Spleen (tissue), 11 donors: ENCODE data around the gene BTG3. TPM values are rescaled to one million over a fixed set of nuclear protein-coding genes. Genes with fewer than 3 reads are reported as not detected.

Experiments
- DNase-seq: peaks from one replicate; pipeline ENCODE4 v3.0.0-alpha.2; 2020
- H3K27ac ChIP-seq, 8 donors: fragments of 200-600 bp; sonication (generic) in 7 of 8; 1 replicate in 4 of 8; 2 replicates in 4 of 8; pipeline versions ENCODE4 v1.5.0 to v1.8.0; 2016 to 2021; ENCODE audit warnings: inconsistent platforms in 4 of 8, mild to moderate bottlenecking in 4 of 8, moderate library complexity in 1 of 8
- H3K27me3 ChIP-seq, 7 donors: fragments of 200-600 bp; sonication (generic) in 6 of 7; replicated peaks in 1 of 7; 1 replicate in 4 of 7; 2 replicates in 3 of 7; pipeline versions ENCODE4 v1.5.0 to v1.8.0; 2016 to 2021; ENCODE audit warnings: inconsistent platforms in 3 of 7, mild to moderate bottlenecking in 1 of 7
- H3K36me3 ChIP-seq, 6 donors: fragments of 200-600 bp; sonication (generic) in 5 of 6; 1 replicate in 4 of 6; 2 replicates in 2 of 6; pipeline versions ENCODE4 v1.5.0 to v1.8.0; 2016 to 2021; ENCODE audit warnings: inconsistent platforms in 2 of 6
- H3K4me1 ChIP-seq, 6 donors: fragments of 200-600 bp; sonication (generic) in 5 of 6; 1 replicate in 3 of 6; 2 replicates in 3 of 6; pipeline versions ENCODE4 v1.5.0 to v1.8.0; 2016 to 2021; ENCODE audit warnings: inconsistent platforms in 3 of 6
- H3K4me3 ChIP-seq, 8 donors: fragments of 200-600 bp; sonication (generic) in 7 of 8; 1 replicate in 4 of 8; 2 replicates in 4 of 8; pipeline versions ENCODE4 v1.5.0 to v1.8.0; 2016 to 2021; ENCODE audit warnings: inconsistent platforms in 4 of 8, mild to moderate bottlenecking in 4 of 8, moderate library complexity in 2 of 8
- H3K9me3 ChIP-seq, 8 donors: fragments of 200-600 bp; sonication (generic) in 7 of 8; 1 replicate in 4 of 8; 2 replicates in 4 of 8; pipeline versions ENCODE4 v1.5.0 to v1.8.0; 2016 to 2021; ENCODE audit warnings: inconsistent platforms in 4 of 8
- POLR2A ChIP-seq, 3 donors: fragments of 450-650 bp; IDR thresholded peaks; one replicate each; pipeline ENCODE4 v1.5.1; 2017; ENCODE audit warnings: antibody characterized with exemption in 3 of 3, mild to moderate bottlenecking in 1 of 3
- POLR2AphosphoS5 ChIP-seq, 3 donors: sonication (generic); formaldehyde crosslinking; IDR thresholded peaks; one replicate each; pipeline ENCODE4 v1.5.1; 2017; ENCODE audit warnings: antibody characterized with exemption in 3 of 3
- WGBS, 5 donors: extraction: QIAGEN DNeasy Blood & Tissue Kit in 3 of 5; methylation state at CpG; one replicate each; pipeline versions ENCODE4 v1.1.5 to v1.1.7; 2013 to 2018; 5-methylcytosine and 5-hydroxymethylcytosine counted together
- intact Hi-C: fragments of 100-400 bp; cut with DNase I; formaldehyde crosslinking; loops from one replicate; pipeline ENCODE4 v1.15.0; 2023; ENCODE audit warnings: low total_unique reads
- polyA plus RNA-seq, 3 donors: library from polyadenylated mRNA; stranded (reverse); fragments of 200-250 nt; gene quantifications; one replicate each; pipeline ENCODE4 v1.2.1, GENCODE V29; 2013
- small RNA-seq, 4 donors: library from RNA; depleted of rRNA; stranded (forward); fragments of <200 nt; gene quantifications; one replicate each; pipeline ENCODE3, GENCODE V24; 2016
- total RNA-seq, 7 donors: library from RNA; depleted of rRNA in 3 of 7; stranded (reverse); fragments of >200 nt in 3 of 7; fragmentation: NEBNext Ultra II Directional in 4 of 7; extraction: Animal tissue kit (Norgen Biotek cat#: 25700) in 4 of 7; gene quantifications; one replicate each; pipeline versions ENCODE4 v1.1.0 to v1.2.1, GENCODE V29; 2016 to 2021
- TF ChIP-seq, protein P1 (sequence below), 11 experiments: fragments of 200-600 bp in 7 of 11; fragments of 450-650 bp in 4 of 11; sonication (generic) in 4 of 11; IDR thresholded peaks in 8 of 11; conservative IDR thresholded peaks in 3 of 11; 1 replicate in 7 of 11; 2 replicates in 4 of 11; pipeline versions ENCODE4 v1.4.0 to v1.8.0; 2016 to 2021; ENCODE audit warnings: antibody characterized with exemption in 11 of 11, inconsistent platforms in 4 of 11, mild to moderate bottlenecking in 1 of 11
- donor health status: healthy with polysubstance abuse.
- donor health status: DM: no; HTN: no; CAD: no; lungs with moderate emphysema.
- donor health status: DM: no; HTN: no; CAD: no.
- donor health status: Bipolar disorder and iron deficiency.
- donor health status: healthy.
- donor health status: DM: no; HTN: no; CAD: no.
- donor health status: DM: yes; HTN: yes; CAD: no.

The BTG3 gene
- total and polyA plus RNA-seq, 10 donors: 10.9 to 31.7 (median 17.6) TPM

DNA sequence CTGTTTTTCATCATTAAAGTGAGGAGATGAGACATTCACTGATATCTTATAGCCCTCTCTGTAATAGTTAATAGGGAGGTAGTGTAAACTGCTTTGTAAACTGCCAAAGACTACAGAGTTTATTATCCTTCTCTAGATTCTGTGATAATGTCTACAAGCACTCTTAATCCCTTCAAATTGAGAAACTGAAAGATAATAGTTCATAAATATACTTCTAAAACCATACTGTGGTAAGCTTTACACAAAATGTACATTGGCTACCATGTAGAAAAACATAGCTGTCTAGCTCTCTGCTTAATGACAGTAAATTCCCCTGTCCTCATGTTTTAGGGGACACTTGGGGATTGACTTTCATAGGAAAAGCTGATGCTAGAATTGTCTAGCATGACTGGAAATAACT is 60.3 kb downstream of the BTG3 start:
- TF ChIP-seq POLR2AphosphoS5 (IDR thresholded peaks at IDR 0.05) (no peak), POLR2A (IDR thresholded peaks at IDR 0.05) (no peak)
- TF ChIP-seq, protein P1, sequence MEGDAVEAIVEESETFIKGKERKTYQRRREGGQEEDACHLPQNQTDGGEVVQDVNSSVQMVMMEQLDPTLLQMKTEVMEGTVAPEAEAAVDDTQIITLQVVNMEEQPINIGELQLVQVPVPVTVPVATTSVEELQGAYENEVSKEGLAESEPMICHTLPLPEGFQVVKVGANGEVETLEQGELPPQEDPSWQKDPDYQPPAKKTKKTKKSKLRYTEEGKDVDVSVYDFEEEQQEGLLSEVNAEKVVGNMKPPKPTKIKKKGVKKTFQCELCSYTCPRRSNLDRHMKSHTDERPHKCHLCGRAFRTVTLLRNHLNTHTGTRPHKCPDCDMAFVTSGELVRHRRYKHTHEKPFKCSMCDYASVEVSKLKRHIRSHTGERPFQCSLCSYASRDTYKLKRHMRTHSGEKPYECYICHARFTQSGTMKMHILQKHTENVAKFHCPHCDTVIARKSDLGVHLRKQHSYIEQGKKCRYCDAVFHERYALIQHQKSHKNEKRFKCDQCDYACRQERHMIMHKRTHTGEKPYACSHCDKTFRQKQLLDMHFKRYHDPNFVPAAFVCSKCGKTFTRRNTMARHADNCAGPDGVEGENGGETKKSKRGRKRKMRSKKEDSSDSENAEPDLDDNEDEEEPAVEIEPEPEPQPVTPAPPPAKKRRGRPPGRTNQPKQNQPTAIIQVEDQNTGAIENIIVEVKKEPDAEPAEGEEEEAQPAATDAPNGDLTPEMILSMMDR (IDR thresholded peaks at IDR 0.05 in 8 of 11, conservative IDR thresholded peaks at IDR 0.05 in 3 of 11): no peak
- no peak overlapping the region for H3K4me3 ChIP-seq
- H3K36me3 ChIP-seq: no peaks in the 10 kb centered on the region
- no peak for DNase-seq
- H3K9me3 ChIP-seq: no peaks in the 10 kb centered on the region
- no peaks in the 10 kb centered on the region for H3K4me1 ChIP-seq
- H3K27me3 ChIP-seq: no peaks in the 10 kb centered on the region
- intact Hi-C loops: no loop called here
- H3K27ac ChIP-seq: no peak overlapping the region

GRCh38 chr21:17550671-17551308 is 61.9 kb downstream of the BTG3 start:
- intact Hi-C loops: no loop called here
- WGBS, 5 donors: 68 to 83% (median 76%) methylated on average over 5 of the region's 5 CpGs

DNA sequence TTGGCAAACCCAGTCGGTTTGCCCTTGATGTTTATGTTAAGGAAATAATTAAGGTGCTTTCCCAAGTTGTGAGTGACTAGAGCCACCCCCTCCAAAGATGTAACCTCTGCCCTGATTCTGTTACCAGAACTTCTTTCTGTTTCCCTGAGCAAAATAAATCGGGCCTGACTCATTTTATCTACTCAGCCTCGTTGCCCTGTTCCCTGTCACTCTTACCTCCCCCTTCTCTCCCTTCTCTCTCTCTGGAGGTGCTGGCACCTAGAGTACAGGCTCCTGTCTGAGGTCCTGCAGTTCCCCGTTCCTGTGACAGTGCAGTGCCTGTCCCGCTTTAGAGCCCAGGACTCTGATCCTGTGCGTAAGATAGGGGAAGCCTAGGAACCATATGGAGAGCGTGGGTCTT is 64.4 kb downstream of the BTG3 start:
- no peaks in the 10 kb centered on the region for H3K27me3 ChIP-seq
- no peaks in the 10 kb centered on the region for H3K36me3 ChIP-seq
- no peak overlapping the region for H3K4me3 ChIP-seq
- H3K9me3 ChIP-seq: no peaks in the 10 kb centered on the region
- DNase-seq: no peak
- TF ChIP-seq POLR2A (IDR thresholded peaks at IDR 0.05): no peak
- intact Hi-C loops: no loop called here
- H3K4me1 ChIP-seq: no peaks in the 10 kb centered on the region
- no peak overlapping the region for H3K27ac ChIP-seq
- 71 to 80% (median 76%) methylated on average over 7 of the region's 7 CpGs for WGBS, 5 donors

More at GRCh38 chr21:17550671-17551308, 61.9 kb downstream of the BTG3 start:
- no peak for DNase-seq
- Histone ChIP-seq H3K36me3 (no peaks in the 10 kb centered on the region), H3K4me3 (no peak overlapping the region), H3K9me3 (no peaks in the 10 kb centered on the region), H3K27ac (no peak overlapping the region), H3K27me3 (no peaks in the 10 kb centered on the region), H3K4me1 (no peaks in the 10 kb centered on the region)
- TF ChIP-seq, protein P1 (IDR thresholded peaks at IDR 0.05 in 8 of 11, conservative IDR thresholded peaks at IDR 0.05 in 3 of 11): no peak
- TF ChIP-seq POLR2A (IDR thresholded peaks at IDR 0.05): no peak
- no peak for TF ChIP-seq POLR2AphosphoS5 (IDR thresholded peaks at IDR 0.05)

- Histone ChIP-seq H3K9me3 (no peaks in the 10 kb centered on the region), H3K27ac (no peak overlapping the region), H3K36me3 (no peaks in the 10 kb centered on the region), H3K27me3 (no peaks in the 10 kb centered on the region), H3K4me3 (no peak overlapping the region), H3K4me1 (no peaks in the 10 kb centered on the region)
- intact Hi-C loops: no loop called here
- TF ChIP-seq, protein P1 (IDR thresholded peaks at IDR 0.05 in 8 of 11, conservative IDR thresholded peaks at IDR 0.05 in 3 of 11): no peak
- TF ChIP-seq POLR2AphosphoS5 (IDR thresholded peaks at IDR 0.05): no peak
- no peak for TF ChIP-seq POLR2A (IDR thresholded peaks at IDR 0.05)
- 56 to 89% (median 73%) methylated on average over 1 of the region's 1 CpG for WGBS, 5 donors
- no peak for DNase-seq
Measured at GRCh38 chr21:17545007-17545406, 67.7 kb downstream of the BTG3 start.

Small RNA genes lying within 50 kb of the gene (small RNA-seq; reads per million reads assigned to genes)
- 0 reads per million in 4 donors for gene RF00019

Other genes starting within 250 kb of the BTG3 start
- gene CXADR, start 99.9 kb downstream of the BTG3 start, total RNA-seq: 10 to 100 TPM in 1 of 7 donors, 1 to 10 TPM in 6; 1.5 to 10.7 (median 4.8) TPM
- gene CXADR, start 99.9 kb downstream of the BTG3 start, polyA plus RNA-seq: under 1 TPM; 0.11 to 0.29 (median 0.29) TPM
- gene C21orf91, start 206.5 kb upstream of the BTG3 start, total RNA-seq: 10 to 100 TPM; 12.7 to 28.6 (median 23.6) TPM
- gene C21orf91, start 206.5 kb upstream of the BTG3 start, polyA plus RNA-seq: 1 to 10 TPM; 4.2 to 5.3 (median 4.6) TPM